Measurements from ENCODE around the gene ANXA6. TPM values are rescaled to one million over a fixed set of nuclear protein-coding genes. Genes with fewer than 3 reads are reported as not detected.

ANXA6 gene
- polyA plus RNA-seq, 4 donors: 7.2 to 74.9 (median 46.7) TPM

DNA sequence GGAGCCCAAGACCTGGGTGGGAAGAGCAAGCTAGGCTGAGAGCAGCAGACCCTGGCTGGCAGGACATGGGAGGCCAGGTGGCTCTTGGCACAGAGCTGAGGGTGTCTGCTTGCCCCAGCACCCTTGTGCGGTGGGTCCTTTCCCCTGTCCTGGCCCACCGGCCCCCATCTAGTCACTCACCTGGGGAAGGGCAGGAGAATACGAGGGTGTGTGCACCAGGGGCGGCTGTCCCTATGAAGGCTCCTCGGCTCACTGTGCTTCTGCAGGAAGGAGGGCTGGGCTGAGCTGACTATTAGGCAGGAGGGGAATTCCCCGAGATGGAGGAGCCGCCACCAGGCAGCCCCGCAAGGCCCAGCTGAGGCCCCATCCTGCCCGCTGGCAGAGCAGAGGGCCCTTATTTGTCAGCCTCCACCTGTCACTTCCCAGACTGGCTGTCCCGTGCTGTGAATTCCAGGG, 70.6 kb downstream of the ANXA6 start:
- Histone ChIP-seq H3K4me1 (ENCODE audit: control insufficient read depth in 3 of 3, insufficient read depth in 2 of 3, low read depth in 1 of 3, low read length in 2 of 3) (peaks cover 18 to 47% (median 19%) of the 10 kb centered on the region in 3 donors), H3K4me3 (ENCODE audit: low read depth in 1 of 3, low read length in 3 of 3) (peak overlapping the region in 1 of 3 donors; percentile 12), H3K9me3 (ENCODE audit: control insufficient read depth in 2 of 2, insufficient read depth in 1 of 2, low read depth in 1 of 2, low read length in 1 of 2) (no peaks in the 10 kb centered on the region), H3K27ac (ENCODE audit: low read depth in 1 of 3, low read length in 2 of 3) (peak overlapping the region; percentile 18 to 79 (median 60)), H3K36me3 (ENCODE audit: control insufficient read depth in 3 of 3, insufficient read depth in 2 of 3, low read depth in 1 of 3, low read length in 3 of 3) (no peaks in the 10 kb centered on the region), H3K27me3 (ENCODE audit: control insufficient read depth in 3 of 3, insufficient read depth in 3 of 3, low read length in 3 of 3) (no peaks in the 10 kb centered on the region)
- DNase-seq: peak; percentile 44 to 58
- no peak for FAIRE-seq
- WGBS, 3 donors: 5 to 32% (median 10%) methylated on average over 9 to 10 of the region's 10 CpGs

DNA sequence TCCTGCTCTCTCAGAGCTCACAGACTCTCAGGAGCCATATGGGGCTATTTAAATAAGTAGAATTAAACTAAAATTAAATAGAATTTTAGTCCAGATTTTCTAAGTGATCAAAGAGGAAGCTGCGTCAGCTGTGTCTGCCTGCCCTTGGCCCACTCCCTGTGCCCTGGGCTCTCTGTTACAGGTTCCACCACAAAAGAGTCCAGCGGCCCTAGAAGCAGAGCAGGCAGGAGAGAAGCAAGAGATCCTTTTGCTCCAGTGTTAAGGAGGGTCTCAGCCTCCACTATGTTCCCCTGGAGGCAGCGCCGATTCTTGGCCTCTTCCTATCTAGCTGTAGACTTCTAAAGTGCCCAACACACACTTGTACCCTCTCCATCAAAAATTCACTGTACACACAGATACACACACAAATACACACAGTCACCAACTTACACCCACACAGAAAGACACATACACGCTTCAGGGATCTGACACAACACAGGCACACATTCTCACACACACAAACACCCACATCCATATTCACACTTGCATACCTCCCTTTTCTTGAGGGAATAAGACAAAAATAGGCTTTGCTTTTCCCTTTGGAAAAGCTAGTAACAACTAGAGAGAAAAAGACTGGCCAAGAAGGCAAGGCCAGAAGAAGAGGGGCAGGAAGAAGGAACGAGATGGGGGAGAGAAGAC, 71.2 kb downstream of the ANXA6 start:
- no peak for FAIRE-seq
- 47 to 53% (median 48%) methylated on average over 6 of the region's 6 CpGs for WGBS, 3 donors
- Histone ChIP-seq H3K4me3 (ENCODE audit: low read depth in 1 of 3, low read length in 3 of 3) (peak overlapping the region in 2 of 3 donors; percentile 4 to 12), H3K9me3 (ENCODE audit: control insufficient read depth in 2 of 2, insufficient read depth in 1 of 2, low read depth in 1 of 2, low read length in 1 of 2) (no peaks in the 10 kb centered on the region), H3K27ac (ENCODE audit: low read depth in 1 of 3, low read length in 2 of 3) (peak overlapping the region; percentile 60 to 81 (median 79)), H3K27me3 (ENCODE audit: control insufficient read depth in 3 of 3, insufficient read depth in 3 of 3, low read length in 3 of 3) (no peaks in the 10 kb centered on the region), H3K4me1 (ENCODE audit: control insufficient read depth in 3 of 3, insufficient read depth in 2 of 3, low read depth in 1 of 3, low read length in 2 of 3) (peaks cover 18 to 48% (median 19%) of the 10 kb centered on the region in 3 donors), H3K36me3 (ENCODE audit: control insufficient read depth in 3 of 3, insufficient read depth in 2 of 3, low read depth in 1 of 3, low read length in 3 of 3) (no peaks in the 10 kb centered on the region)
- DNase-seq: no peak

DNA sequence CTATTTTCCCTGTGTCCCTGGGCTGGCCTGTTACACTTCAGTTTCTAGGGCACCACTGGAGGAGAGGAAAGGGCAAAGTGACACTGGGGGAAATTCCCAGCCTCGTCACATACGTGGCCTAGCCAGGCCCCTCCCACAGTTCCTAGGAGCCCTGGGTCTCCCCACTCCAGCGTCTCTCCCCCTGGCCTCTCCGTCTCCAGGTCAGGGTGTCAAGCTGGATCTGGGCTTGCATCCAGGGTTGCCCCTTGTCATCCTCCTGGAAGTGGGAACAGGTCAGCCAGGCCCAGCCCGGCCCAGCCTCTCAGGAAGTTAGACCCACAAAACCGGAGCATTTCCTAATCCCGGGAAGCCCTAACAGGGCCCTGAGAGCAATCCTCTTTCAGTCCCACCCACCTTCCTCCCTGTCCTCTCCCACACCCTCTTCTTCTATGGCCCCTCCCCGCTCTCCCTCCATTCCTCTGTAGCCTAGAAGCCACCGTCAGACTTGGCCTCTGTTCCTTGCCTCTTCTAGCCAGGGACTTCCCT, 72.0 kb downstream of the ANXA6 start:
- no peaks in the 10 kb centered on the region for H3K27me3 ChIP-seq (ENCODE audit: control insufficient read depth in 3 of 3, insufficient read depth in 3 of 3, low read length in 3 of 3)
- no peaks in the 10 kb centered on the region for H3K9me3 ChIP-seq (ENCODE audit: control insufficient read depth in 2 of 2, insufficient read depth in 1 of 2, low read depth in 1 of 2, low read length in 1 of 2)
- 7 to 21% (median 19%) methylated on average over 9 of the region's 9 CpGs for WGBS, 3 donors
- H3K4me1 ChIP-seq (ENCODE audit: control insufficient read depth in 3 of 3, insufficient read depth in 2 of 3, low read depth in 1 of 3, low read length in 2 of 3): peaks cover 18 to 48% (median 19%) of the 10 kb centered on the region in 3 donors
- FAIRE-seq: no peak
- peak; percentile 84 to 87 for DNase-seq
- no peaks in the 10 kb centered on the region for H3K36me3 ChIP-seq (ENCODE audit: control insufficient read depth in 3 of 3, insufficient read depth in 2 of 3, low read depth in 1 of 3, low read length in 3 of 3)
- peak overlapping the region; percentile 60 to 81 (median 79) for H3K27ac ChIP-seq (ENCODE audit: low read depth in 1 of 3, low read length in 2 of 3)
- H3K4me3 ChIP-seq (ENCODE audit: low read depth in 1 of 3, low read length in 3 of 3): peak overlapping the region in 1 of 3 donors; percentile 1

DNA sequence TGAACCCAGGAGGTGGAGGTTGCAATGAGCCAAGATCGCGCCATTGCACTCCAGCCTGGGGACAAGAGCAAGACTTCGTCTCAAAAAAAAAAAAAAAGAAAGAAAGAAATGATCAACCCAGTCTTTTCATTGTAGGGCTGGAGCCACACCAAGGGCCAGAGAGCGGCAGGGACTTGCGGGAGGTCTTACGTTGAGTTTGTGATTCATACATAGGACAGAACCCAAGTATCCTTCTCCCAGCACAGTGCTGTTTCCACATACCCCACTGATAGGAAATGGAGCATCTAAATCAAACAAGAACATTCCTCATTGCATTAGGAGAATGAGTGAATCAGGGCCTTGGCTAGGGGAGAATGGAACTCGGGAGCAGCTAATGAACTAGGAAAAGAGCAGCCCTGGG, 73.2 kb downstream of the ANXA6 start:
- peaks cover 15 to 46% (median 16%) of the 10 kb centered on the region in 3 donors for H3K4me1 ChIP-seq (ENCODE audit: control insufficient read depth in 3 of 3, insufficient read depth in 2 of 3, low read depth in 1 of 3, low read length in 2 of 3)
- H3K4me3 ChIP-seq (ENCODE audit: low read depth in 1 of 3, low read length in 3 of 3): no peak overlapping the region
- no peaks in the 10 kb centered on the region for H3K9me3 ChIP-seq (ENCODE audit: control insufficient read depth in 2 of 2, insufficient read depth in 1 of 2, low read depth in 1 of 2, low read length in 1 of 2)
- no peak for FAIRE-seq
- H3K27me3 ChIP-seq (ENCODE audit: control insufficient read depth in 3 of 3, insufficient read depth in 3 of 3, low read length in 3 of 3): no peaks in the 10 kb centered on the region
- peak overlapping the region in 2 of 3 donors; percentile 60 to 79 for H3K27ac ChIP-seq (ENCODE audit: low read depth in 1 of 3, low read length in 2 of 3)
- 86 to 96% (median 89%) methylated on average over 7 of the region's 7 CpGs for WGBS, 3 donors
- no peak for DNase-seq
- no peaks in the 10 kb centered on the region for H3K36me3 ChIP-seq (ENCODE audit: control insufficient read depth in 3 of 3, insufficient read depth in 2 of 3, low read depth in 1 of 3, low read length in 3 of 3)

DNA sequence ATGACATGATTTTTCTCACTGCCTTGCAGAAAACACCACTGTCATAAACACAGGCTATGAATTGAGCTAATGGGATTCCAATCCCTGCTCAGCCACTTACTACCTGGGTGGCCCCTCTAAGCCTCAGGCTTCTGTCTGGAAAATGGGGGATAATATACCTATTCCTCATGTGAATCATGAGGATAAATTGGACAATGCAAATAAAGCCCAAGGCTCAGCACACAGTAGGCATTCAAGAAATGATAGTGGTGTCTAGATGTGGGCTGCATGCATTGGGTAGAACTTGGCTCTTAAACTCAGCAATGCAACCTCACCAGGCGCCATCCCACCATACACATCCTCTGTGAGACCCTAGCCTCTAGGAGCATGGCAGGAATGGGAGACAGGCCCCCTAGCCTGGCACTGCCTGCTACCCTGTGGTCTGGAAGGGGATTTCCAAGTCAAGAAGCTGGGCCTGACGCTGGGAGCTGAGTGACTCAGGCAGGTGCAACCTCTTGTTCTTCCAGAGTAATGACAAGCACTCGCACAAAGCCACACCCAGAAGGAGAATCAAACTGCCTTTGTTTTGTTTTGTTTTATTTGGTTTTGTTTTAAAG, 74.4 kb downstream of the ANXA6 start:
- Histone ChIP-seq H3K36me3 (ENCODE audit: control insufficient read depth in 3 of 3, insufficient read depth in 2 of 3, low read depth in 1 of 3, low read length in 3 of 3) (peaks cover 0 to 9% (median 0%) of the 10 kb centered on the region in 3 donors), H3K27ac (ENCODE audit: low read depth in 1 of 3, low read length in 2 of 3) (peak overlapping the region; percentile 76 to 96 (median 91)), H3K9me3 (ENCODE audit: control insufficient read depth in 2 of 2, insufficient read depth in 1 of 2, low read depth in 1 of 2, low read length in 1 of 2) (no peaks in the 10 kb centered on the region), H3K27me3 (ENCODE audit: control insufficient read depth in 3 of 3, insufficient read depth in 3 of 3, low read length in 3 of 3) (no peaks in the 10 kb centered on the region), H3K4me1 (ENCODE audit: control insufficient read depth in 3 of 3, insufficient read depth in 2 of 3, low read depth in 1 of 3, low read length in 2 of 3) (peaks cover 16 to 46% (median 21%) of the 10 kb centered on the region in 3 donors), H3K4me3 (ENCODE audit: low read depth in 1 of 3, low read length in 3 of 3) (no peak overlapping the region)
- 30 to 54% (median 46%) methylated on average over 3 of the region's 3 CpGs for WGBS, 3 donors
- peak; percentile 75 to 90 for DNase-seq
- FAIRE-seq: no peak

DNA sequence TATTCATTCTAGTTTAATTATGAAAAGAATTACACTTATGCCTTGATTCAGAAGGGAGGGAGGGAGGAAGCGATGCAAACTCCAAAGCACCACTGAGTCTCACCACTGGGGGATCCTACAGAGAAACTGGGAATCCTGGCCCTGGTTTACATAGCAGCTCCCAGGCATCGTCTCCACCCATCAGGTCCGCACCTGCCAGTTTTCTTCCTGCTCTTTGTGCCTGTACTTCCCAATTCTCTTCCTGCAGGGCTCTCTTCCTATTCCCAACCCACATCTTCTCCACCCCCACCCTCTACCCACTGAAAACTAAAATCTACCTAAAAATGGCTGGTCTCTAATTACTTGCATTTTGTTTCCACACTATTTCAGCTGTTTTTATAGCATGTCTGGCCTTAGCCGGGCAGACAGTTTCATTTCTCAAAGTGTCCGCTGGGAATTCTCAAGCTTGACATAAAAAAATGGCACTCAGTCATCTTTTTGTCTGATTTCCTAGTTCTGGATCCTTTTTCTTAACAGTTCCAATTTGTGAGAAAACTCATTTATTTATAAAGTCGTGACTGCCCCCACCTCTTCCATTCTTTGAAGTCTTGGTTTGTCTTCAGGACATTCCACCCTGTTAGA, 75.2 kb downstream of the ANXA6 start:
- Histone ChIP-seq H3K27ac (ENCODE audit: low read depth in 1 of 3, low read length in 2 of 3) (peak overlapping the region; percentile 76 to 96 (median 91)), H3K4me3 (ENCODE audit: low read depth in 1 of 3, low read length in 3 of 3) (peak overlapping the region in 1 of 3 donors; percentile 75), H3K4me1 (ENCODE audit: control insufficient read depth in 3 of 3, insufficient read depth in 2 of 3, low read depth in 1 of 3, low read length in 2 of 3) (peaks cover 21 to 44% (median 26%) of the 10 kb centered on the region in 3 donors), H3K27me3 (ENCODE audit: control insufficient read depth in 3 of 3, insufficient read depth in 3 of 3, low read length in 3 of 3) (no peaks in the 10 kb centered on the region), H3K9me3 (ENCODE audit: control insufficient read depth in 2 of 2, insufficient read depth in 1 of 2, low read depth in 1 of 2, low read length in 1 of 2) (no peaks in the 10 kb centered on the region), H3K36me3 (ENCODE audit: control insufficient read depth in 3 of 3, insufficient read depth in 2 of 3, low read depth in 1 of 3, low read length in 3 of 3) (peaks cover 0 to 15% (median 0%) of the 10 kb centered on the region in 3 donors)
- DNase-seq (peak; percentile 60 to 77), FAIRE-seq (no peak)
- WGBS, 3 donors: 44 to 58% (median 49%) methylated on average over 6 of the region's 6 CpGs

DNA sequence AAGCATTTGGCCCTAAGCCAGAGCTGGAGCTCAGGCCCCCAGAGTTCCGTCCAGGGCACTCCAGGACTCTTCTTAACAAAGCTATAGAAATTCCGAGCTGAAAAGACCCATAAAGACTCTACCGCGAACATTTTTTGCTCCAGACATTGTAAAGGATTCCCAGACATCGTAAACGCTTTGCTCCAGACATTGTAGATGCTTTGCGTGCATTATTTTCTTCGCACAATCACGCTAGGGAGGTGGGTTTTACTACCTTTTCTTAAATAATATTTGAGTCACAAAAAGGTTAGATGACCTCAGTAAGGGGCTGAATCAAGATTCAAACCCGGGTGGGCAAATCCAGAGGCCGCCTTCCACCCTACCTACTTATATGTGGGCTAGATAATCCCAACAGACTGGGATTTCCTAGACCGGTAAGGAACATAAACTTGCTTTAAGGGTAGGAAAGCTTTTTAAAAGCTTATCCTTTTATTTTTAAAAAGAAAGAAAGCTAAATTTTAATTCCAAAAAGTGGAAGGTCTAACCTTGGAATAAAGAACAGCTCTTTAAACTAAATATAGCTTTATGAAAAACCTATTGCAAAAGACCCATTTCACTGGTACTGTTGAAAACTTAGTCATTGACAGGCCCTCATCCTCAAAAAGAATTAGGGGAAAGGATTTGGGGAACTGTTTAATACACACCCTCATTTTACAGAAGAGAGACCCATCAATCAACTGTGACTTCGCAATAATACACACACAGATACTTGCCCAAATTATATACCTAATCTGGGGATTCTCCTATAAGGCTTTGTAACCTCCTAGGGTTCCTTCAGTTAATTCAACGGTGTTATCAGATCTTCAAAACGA, 75.9 kb downstream of the ANXA6 start:
- H3K9me3 ChIP-seq (ENCODE audit: control insufficient read depth in 2 of 2, insufficient read depth in 1 of 2, low read depth in 1 of 2, low read length in 1 of 2): no peaks in the 10 kb centered on the region
- 8 to 11% (median 10%) methylated on average over 15 of the region's 15 CpGs for WGBS, 3 donors
- H3K4me1 ChIP-seq (ENCODE audit: control insufficient read depth in 3 of 3, insufficient read depth in 2 of 3, low read depth in 1 of 3, low read length in 2 of 3): peaks cover 23 to 37% (median 28%) of the 10 kb centered on the region in 3 donors
- no peaks in the 10 kb centered on the region for H3K27me3 ChIP-seq (ENCODE audit: control insufficient read depth in 3 of 3, insufficient read depth in 3 of 3, low read length in 3 of 3)
- no peak for DNase-seq
- peak overlapping the region; percentile 96 to 99 (median 99) for H3K27ac ChIP-seq (ENCODE audit: low read depth in 1 of 3, low read length in 2 of 3)
- peaks cover 0 to 19% (median 0%) of the 10 kb centered on the region in 3 donors for H3K36me3 ChIP-seq (ENCODE audit: control insufficient read depth in 3 of 3, insufficient read depth in 2 of 3, low read depth in 1 of 3, low read length in 3 of 3)
- FAIRE-seq: no peak
- H3K4me3 ChIP-seq (ENCODE audit: low read depth in 1 of 3, low read length in 3 of 3): peak overlapping the region; percentile 50 to 81 (median 75)
